SK-N-SH treated with all-trans-retinoic acid at 6 μM for 48 hours (cell line): ENCODE results near the gene OAS1.

Source experiments
- ARNTL ChIP-seq: fragments of 450-650 bp; formaldehyde crosslinking; IDR thresholded peaks from 2 replicates; pipeline ENCODE4 v1.5.0; 2020; ENCODE audit warnings: low read depth, mild to moderate bottlenecking, moderate library complexity, borderline replicate concordance
- CSDC2 ChIP-seq: fragments of 250-450 bp; sonication (Bioruptor Pico); IDR thresholded peaks from 2 replicates; pipeline ENCODE4 v1.5.0; 2020; ENCODE audit warnings: mild to moderate bottlenecking, moderate library complexity
- RARB ChIP-seq: fragments of 250-450 bp; sonication (Bioruptor Pico); IDR thresholded peaks from 2 replicates; pipeline ENCODE4 v1.8.0; 2021; ENCODE audit warnings: mild to moderate bottlenecking, moderate library complexity
- SNAI2 ChIP-seq: fragments of 250-450 bp; sonication (Bioruptor Pico); IDR thresholded peaks from 2 replicates; pipeline ENCODE4 v1.5.0; 2020; ENCODE audit warnings: mild to moderate bottlenecking, moderate library complexity
- TCF4 ChIP-seq: fragments of 250-450 bp; sonication (Bioruptor Pico); IDR thresholded peaks from 2 replicates; pipeline ENCODE4 v1.8.0; 2021; ENCODE audit warnings: mild to moderate bottlenecking, moderate library complexity, borderline replicate concordance
- TOX ChIP-seq: fragments of 250-450 bp; sonication (Bioruptor Pico); IDR thresholded peaks from 2 replicates; pipeline ENCODE4 v1.8.0; 2021; ENCODE audit warnings: mild to moderate bottlenecking, moderate library complexity, borderline replicate concordance
- ZC3H10 ChIP-seq: fragments of 250-450 bp; sonication (Bioruptor Pico); IDR thresholded peaks from 2 replicates; pipeline ENCODE4 v1.5.1; 2021; ENCODE audit warnings: mild to moderate bottlenecking, moderate library complexity
- TF ChIP-seq, protein P1 (sequence below): fragments of 250-450 bp; sonication (Bioruptor Pico); IDR thresholded peaks from 2 replicates; pipeline ENCODE4 v1.8.0; 2020; ENCODE audit warnings: mild to moderate bottlenecking, moderate library complexity, borderline replicate concordance
- TF ChIP-seq, protein P2 (sequence below): fragments of 250-450 bp; sonication (Bioruptor Pico); IDR thresholded peaks from 2 replicates; pipeline ENCODE4 v1.5.1; 2020; ENCODE audit warnings: low read depth, mild to moderate bottlenecking, moderate library complexity
- TF ChIP-seq, protein P3 (sequence below): fragments of 250-450 bp; sonication (Bioruptor Pico); IDR thresholded peaks from 2 replicates; pipeline ENCODE4 v1.8.0; 2021; ENCODE audit warnings: low read depth, mild to moderate bottlenecking, moderate library complexity, borderline replicate concordance
- TF ChIP-seq, protein P4 (sequence below): fragments of 250-450 bp; sonication (Bioruptor Pico); IDR thresholded peaks from 2 replicates; pipeline ENCODE4 v1.5.0; 2020; ENCODE audit warnings: mild to moderate bottlenecking, moderate library complexity

DNA sequence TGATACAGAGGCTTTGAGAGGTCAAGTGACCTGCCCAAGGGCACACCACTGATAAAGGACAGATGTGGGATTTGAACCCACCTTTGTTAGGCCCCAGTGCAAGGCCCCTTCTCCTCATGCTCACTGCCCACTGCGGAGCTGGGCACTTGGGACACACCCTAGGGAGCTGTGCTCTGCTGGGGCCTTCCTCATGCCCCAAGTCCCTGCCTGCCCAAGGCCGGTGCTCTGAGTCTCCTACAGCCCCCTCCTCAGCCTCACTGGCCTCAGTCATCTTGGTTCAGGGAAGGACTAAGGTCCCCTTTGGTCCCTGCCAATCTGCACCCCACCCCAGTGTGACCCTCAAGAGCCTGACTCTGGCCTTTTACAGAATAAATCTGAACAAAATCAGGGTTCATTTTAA is 23.6 kb downstream of the OAS1 start:
- TF ChIP-seq ZC3H10 (CRISPR knock-in tag) (no peak), TOX (no peak), ARNTL (no peak), TCF4 (no peak), RARB (CRISPR knock-in tag) (no peak), SNAI2 (CRISPR knock-in tag) (no peak), CSDC2 (no peak)
- TF ChIP-seq, protein P1, sequence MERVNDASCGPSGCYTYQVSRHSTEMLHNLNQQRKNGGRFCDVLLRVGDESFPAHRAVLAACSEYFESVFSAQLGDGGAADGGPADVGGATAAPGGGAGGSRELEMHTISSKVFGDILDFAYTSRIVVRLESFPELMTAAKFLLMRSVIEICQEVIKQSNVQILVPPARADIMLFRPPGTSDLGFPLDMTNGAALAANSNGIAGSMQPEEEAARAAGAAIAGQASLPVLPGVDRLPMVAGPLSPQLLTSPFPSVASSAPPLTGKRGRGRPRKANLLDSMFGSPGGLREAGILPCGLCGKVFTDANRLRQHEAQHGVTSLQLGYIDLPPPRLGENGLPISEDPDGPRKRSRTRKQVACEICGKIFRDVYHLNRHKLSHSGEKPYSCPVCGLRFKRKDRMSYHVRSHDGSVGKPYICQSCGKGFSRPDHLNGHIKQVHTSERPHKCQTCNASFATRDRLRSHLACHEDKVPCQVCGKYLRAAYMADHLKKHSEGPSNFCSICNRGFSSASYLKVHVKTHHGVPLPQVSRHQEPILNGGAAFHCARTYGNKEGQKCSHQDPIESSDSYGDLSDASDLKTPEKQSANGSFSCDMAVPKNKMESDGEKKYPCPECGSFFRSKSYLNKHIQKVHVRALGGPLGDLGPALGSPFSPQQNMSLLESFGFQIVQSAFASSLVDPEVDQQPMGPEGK (CRISPR knock-in tag) = no peak
- TF ChIP-seq, protein P2, sequence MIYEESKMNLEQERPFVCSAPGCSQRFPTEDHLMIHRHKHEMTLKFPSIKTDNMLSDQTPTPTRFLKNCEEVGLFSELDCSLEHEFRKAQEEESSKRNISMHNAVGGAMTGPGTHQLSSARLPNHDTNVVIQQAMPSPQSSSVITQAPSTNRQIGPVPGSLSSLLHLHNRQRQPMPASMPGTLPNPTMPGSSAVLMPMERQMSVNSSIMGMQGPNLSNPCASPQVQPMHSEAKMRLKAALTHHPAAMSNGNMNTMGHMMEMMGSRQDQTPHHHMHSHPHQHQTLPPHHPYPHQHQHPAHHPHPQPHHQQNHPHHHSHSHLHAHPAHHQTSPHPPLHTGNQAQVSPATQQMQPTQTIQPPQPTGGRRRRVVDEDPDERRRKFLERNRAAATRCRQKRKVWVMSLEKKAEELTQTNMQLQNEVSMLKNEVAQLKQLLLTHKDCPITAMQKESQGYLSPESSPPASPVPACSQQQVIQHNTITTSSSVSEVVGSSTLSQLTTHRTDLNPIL = no peak
- TF ChIP-seq, protein P3, sequence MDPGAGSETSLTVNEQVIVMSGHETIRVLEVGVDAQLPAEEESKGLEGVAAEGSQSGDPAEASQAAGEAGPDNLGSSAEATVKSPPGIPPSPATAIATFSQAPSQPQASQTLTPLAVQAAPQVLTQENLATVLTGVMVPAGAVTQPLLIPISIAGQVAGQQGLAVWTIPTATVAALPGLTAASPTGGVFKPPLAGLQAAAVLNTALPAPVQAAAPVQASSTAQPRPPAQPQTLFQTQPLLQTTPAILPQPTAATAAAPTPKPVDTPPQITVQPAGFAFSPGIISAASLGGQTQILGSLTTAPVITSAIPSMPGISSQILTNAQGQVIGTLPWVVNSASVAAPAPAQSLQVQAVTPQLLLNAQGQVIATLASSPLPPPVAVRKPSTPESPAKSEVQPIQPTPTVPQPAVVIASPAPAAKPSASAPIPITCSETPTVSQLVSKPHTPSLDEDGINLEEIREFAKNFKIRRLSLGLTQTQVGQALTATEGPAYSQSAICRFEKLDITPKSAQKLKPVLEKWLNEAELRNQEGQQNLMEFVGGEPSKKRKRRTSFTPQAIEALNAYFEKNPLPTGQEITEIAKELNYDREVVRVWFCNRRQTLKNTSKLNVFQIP = no peak
- TF ChIP-seq, protein P4, sequence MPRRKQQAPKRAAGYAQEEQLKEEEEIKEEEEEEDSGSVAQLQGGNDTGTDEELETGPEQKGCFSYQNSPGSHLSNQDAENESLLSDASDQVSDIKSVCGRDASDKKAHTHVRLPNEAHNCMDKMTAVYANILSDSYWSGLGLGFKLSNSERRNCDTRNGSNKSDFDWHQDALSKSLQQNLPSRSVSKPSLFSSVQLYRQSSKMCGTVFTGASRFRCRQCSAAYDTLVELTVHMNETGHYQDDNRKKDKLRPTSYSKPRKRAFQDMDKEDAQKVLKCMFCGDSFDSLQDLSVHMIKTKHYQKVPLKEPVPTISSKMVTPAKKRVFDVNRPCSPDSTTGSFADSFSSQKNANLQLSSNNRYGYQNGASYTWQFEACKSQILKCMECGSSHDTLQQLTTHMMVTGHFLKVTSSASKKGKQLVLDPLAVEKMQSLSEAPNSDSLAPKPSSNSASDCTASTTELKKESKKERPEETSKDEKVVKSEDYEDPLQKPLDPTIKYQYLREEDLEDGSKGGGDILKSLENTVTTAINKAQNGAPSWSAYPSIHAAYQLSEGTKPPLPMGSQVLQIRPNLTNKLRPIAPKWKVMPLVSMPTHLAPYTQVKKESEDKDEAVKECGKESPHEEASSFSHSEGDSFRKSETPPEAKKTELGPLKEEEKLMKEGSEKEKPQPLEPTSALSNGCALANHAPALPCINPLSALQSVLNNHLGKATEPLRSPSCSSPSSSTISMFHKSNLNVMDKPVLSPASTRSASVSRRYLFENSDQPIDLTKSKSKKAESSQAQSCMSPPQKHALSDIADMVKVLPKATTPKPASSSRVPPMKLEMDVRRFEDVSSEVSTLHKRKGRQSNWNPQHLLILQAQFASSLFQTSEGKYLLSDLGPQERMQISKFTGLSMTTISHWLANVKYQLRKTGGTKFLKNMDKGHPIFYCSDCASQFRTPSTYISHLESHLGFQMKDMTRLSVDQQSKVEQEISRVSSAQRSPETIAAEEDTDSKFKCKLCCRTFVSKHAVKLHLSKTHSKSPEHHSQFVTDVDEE (CRISPR knock-in tag) = no peak
